ENCODE results near the gene CSTPP1.

CSTPP1 gene

DNA sequence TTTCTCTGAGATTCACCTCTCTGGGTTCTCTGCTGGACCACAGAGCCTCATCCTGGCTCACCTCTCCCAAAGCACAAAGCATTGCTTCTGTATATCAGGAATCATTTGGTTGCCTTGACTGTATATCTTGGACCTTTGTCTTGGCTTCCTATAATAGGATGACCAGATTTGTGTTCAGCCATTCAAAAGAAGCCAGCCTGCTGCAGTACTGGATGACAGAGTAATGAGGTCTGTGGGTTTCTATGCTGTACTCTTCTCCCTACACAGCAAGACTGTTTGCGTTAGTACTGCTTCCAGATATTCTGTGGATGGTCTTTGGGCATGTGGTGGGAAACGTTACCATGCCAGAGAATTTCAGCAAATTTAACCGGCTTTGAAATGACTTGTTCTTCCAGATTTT lies 200.4 kb downstream of the CSTPP1 start:
- no peak for DNase-seq (ENCODE audit: low read depth)

DNA sequence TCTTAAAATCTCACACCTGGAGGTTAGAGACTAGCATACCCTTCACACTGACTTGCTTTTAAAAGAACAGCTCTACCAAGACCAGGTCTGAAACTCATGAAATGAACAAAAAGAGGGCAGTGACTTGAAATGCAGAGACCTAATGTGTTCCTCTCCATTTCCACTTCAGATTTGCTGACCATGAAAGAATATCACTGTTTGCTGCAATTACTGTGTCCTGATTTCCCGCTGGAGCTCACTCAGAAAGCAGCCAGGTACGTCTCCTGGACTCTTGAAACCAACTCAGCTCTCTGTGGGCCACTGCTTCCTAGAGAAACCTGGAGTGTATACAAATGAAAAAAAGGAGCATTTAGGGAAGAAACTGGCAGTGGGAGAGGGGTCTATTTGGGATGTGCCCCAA lies 200.9 kb downstream of the CSTPP1 start:
- no peak for DNase-seq (ENCODE audit: low read depth)

DNA sequence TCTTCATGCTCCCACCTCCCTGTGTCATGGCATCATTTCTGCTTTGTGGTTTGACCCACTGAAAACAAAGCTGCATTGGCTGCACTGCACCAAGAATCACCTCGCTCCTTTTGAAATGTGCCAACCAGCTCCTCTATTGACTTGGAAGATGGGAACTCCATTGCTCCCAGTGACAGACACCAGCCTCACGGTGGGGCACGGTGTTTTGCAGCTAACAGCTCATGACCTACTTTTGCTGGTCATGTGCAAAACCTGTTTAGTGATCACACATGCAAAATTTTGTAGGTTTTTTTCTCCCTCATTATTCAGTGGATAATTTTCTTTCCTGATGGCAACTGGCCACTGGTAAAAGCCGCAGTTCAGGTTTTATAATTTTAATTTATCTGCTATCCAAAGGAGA lies 203.3 kb downstream of the CSTPP1 start:
- no peak for DNase-seq (ENCODE audit: low read depth)

DNA sequence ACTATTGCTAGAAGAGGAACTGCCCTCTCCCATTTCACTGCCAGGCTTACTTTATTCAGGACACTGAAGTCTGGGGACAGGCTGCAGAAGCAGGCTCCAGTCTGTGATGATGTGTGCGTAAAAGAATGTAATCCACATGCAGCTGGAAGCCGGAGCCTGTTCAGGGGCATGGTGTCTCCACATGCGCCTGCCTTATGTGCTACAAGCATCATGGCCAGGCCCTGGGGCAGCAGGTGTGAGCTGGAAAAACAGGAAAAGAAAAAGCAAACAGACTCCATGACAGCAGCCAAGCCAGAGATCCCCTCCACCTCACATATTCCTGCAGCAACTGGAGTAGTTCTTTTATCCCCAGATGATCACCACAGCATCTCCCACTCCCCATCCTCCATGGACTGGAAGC lies 206.8 kb downstream of the CSTPP1 start:
- no peak for DNase-seq (ENCODE audit: low read depth)

DNA sequence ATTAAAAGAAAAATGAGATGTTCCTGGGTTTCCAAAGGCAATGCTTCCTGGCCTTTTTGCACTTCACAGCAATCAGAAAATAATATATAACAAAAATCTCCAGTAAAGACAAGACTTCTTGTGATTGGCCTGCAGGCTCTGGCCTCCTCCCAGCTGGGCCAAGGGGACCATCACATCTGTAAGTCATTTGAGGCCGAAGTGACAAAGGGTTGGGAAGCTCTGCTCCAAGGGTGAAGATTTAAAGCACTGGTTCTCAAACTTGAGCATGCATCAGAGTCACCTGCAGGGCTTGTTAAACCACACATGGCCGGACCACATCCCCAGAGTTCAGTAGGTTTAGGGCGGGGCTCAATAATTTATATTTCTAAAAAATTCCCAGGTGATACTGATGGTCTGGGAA lies 208.0 kb downstream of the CSTPP1 start:
- no peak for DNase-seq (ENCODE audit: low read depth)

DNA sequence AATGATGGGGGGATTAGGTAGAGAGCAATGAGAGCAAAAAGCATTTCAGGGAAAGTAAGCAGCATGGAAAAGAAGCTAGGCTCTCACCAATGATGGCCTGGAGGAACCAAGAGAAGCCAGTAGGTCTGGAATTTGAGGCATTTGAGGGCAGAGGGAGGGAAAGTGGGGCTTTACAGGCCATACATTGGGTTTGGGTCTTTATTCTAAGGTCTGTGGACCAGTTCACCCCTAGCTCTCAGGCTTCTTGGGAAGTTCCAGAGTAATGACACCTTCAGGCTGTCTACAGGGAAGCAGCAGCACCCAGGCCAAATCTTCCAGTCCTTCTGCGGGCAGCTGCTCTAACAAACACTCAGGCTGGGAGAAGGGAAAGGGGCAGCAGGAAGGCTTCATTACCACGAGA lies 210.7 kb downstream of the CSTPP1 start:
- no peak for DNase-seq (ENCODE audit: low read depth)

DNA sequence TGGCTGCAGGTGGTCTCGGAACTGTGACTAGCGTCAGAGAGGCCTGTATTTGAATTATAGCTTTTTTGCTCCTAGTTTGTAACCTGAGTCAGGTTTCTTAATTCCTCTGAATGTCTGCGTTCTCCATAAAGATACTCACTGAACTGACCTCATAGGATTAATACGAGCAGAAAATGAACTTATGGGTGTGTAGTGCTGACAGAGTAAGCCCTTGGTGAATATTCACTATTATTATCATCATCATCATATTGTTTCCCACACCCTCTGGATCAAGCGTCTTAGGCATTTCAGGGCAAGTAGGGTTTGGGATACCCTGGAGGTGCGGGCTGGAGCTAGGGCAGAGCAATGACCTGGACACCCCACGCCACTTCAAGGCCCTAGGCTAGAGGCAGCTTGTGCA lies 211.1 kb downstream of the CSTPP1 start:
- no peak for DNase-seq (ENCODE audit: low read depth)

DNA sequence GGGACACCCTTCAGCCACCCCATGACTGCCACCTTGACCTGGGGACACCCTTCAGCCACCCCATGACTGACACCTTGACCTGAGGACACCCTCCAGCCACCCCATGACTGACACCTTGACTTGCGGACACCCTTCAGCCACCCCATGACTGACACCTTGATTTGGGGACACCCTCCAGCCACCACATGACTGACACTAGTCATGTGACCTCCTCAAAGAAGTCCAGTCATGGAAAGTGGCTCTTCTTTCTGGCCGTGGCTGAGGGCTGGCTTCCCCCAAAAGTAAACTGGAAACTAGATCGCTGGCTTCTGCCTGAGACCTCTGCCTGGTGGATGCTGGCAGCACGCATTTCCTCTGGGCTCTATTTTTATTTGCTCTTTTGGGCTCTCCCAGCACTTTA lies 211.7 kb downstream of the CSTPP1 start:
- DNase-seq (ENCODE audit: low read depth) = no peak

DNA sequence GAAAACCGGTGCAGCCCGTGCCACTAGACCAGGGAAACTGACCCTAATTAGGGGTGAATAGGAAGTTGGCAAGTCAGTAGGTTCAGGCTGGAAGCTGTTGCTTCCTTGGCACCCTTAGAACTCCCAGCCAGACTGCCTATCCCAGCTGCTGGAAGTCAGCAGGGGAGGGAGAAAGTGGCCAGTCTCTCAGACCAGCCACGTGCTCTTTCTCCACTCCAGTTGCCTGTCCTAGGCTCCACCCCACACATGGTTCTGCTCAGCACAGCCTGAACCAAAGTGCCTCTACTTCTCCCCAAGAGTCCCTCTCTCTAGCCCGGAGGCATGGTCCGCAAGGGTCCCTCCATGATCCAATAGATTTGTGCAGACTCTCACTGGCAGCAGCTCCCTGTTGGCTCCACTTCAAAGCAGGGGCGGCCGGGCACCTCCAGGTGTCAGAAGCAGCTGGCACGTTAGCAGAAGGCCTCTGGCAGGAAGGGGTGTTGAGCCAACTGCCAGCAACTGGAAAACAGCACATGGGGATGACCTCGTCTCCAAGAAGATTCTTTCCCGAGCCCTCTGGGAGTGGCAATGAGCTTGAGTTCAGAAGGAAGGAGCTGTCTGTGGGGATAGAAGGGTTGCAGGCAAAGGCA lies 212.5 kb downstream of the CSTPP1 start:
- DNase-seq (ENCODE audit: low read depth) = no peak

DNA sequence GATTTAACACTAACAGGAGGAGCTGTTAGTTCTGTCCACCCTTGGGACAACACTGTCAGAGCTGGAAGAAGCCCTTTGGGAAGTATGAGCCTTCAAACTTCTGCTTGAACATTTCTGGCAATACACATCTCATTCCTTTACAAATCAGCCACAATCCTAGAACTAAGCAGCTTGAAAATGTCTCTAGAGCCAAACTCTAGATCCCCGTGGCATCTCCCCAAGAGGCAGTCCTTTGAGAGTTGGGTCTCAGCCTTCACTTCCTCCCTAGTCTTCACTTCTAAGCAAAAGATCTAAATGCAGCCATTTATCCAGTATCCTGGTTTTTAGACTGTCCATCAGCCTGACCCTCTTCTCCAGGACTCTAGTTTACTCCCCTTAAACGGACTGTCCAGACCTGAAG lies 213.2 kb downstream of the CSTPP1 start:
- DNase-seq (ENCODE audit: low read depth) = no peak

DNA sequence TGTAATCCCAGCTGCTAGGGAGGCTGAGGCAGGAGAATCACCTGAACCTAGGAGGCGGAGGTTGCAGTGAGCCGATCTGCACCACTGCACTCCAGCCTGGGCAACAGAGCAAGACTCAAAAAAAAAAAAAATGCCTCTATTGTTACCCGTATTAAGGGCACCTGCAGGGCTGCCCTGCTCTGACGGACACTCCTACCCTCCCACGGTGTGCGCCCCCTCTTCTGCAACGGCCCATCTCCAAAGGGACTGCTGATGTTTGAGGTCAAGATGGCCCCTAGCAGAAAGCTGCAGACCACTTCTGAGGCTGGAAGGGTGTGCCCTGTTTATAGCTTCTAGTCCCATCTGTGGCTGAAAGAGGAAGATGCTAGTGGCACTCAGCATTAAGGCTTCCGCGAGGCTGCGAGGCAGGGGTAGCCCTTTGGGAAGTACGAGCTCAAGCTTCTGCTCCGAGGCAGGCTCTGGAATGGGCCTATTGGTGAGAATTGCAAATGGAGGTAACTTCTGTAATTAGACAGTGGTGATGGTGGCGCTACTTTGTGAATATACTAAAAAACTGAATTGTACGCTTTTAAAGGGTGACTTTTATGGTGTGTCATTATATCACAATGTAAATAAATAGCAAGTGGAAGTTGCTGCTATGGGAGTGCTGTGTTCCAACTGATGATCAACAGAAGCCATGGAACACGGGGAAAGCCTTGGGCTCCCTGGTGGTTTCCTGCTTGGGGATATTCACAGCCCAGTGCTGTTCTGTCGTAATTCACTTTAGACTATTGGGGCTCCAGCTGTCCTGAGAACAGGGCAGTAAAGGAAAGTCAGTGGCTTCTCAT lies 215.8 kb downstream of the CSTPP1 start:
- DNase-seq (ENCODE audit: low read depth) = no peak

DNA sequence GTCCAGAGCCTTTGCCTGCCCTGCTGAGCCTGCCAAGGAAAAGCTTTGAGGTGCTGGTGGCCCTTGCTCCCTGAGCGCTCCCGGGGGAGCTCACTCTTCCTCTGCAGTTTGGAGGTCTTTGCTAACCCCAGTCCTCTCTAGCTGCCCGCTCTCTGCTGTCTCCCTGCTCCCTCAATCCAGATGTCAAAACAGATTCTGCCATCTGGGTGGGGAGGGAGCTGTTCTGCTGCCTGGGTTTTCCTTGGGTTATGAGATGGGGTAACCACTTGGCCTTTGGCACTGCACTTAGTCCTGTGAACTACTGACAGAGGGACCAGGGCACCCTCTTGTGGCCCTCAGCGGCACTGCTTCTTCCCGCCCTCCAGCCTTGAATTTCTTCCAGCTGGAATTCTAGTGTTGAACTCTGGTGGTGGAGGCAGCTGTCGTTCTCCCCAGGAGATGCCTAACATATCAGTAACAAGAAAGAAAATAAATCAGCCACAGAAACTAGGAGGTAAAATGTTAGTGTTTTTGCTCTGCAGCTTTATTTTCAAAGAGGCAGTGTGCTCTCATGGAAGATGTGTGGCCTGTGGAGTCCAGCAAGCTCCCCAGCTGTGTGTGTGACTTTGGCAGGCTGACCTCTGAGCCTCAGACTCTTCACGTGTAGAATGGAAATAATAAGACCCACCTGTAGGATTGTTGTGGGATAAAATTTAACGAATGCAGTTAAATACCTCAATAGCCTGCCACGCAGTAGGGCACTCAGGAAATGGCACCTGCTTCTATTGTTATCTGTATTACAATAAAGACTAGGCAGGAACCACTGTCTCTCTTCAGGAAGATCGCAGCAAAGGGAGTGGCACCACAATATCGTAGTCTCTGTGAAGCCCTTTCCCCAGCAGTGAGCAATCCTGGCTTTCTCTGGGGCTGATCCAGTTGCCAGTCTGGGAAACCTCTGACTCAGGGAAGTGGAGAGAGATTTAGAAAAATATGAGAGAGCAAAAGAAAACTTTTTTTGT lies 216.7 kb downstream of the CSTPP1 start:
- peak; percentile 17 for DNase-seq (ENCODE audit: low read depth)

DNA sequence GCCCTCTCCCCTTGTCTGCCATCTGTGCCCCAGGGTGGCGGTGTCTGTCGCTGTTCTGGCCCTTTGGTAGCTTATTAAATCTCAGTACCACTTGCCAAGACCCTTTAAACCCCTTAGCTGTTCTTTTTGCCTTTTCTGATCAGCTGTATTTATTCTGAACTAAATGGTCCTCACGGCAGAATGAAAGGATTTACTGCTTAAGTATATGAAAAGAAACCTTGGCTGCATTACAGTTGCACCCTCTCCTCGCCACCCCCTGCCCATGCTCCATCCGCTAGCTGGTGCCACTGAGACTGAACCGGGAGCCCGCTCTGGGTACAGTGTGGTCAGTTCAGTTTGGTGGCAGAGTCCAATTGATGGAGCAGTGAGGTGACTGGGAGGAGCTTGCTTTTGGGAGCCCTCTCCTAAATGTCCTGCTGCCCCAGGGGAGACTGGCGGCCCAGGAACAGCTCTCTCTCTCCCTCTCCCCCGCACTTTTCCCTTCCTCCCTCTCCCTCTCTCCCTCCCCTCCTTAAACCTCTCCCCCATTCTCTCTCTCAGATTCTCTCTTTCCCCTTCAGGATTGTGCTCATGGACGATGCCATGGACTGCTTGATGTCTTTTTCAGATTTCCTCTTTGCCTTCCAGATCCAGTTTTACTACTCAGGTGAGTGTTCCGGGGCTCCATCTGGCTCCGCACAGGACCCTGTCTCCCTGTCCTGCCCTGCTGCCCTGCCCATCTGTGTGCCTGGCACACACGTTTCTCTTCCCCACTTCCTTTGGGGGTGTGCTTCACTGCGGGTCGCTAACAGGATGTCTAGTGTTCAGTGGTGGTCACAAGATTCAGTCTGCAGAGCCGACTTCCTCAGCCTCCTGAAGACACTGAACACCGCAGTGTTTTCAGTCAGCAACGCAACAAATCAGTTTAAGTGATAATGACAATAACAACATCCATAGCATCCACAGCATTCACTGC lies 218.3 kb downstream of the CSTPP1 start:
- DNase-seq (ENCODE audit: low read depth) = no peak

DNA sequence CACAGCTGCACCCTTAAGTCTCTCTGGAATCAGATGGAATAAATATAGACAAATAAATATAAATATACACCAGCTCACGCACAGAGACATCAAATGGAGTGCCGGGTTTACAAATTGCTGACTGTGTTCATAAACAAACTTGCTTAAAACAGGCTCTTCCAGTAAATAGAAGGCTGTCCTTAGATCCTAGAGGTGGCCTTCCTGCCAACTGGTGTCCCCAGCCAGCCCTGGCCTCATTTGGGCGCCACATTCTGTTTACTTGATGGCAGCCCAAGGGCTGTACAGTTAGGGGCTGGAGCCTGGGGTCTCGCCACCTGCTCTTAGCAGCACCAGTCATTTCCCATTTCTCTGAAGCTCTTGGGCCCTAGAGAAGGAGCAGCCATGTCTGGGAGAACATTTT lies 219.3 kb downstream of the CSTPP1 start:
- DNase-seq (ENCODE audit: low read depth) = no peak

DNA sequence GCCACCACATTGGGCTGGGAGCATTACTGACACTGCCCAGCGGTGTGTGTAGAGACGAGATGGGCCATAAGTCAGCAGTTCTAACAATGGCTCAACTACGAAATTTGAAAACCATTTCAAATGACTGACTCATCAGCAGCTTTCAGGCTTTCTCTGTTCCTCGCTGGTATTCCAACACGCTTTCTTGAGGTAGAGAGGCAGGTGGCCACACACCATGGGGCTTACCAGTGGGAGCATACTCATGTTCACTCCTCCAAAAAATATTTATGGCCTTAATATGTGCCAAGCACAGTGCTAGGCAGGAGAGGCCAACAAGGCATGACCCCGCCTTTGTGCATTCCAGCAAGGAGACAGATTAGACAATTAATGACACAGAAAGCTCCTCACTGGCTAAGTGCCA lies 219.8 kb downstream of the CSTPP1 start:
- no peak for DNase-seq (ENCODE audit: low read depth)

DNA sequence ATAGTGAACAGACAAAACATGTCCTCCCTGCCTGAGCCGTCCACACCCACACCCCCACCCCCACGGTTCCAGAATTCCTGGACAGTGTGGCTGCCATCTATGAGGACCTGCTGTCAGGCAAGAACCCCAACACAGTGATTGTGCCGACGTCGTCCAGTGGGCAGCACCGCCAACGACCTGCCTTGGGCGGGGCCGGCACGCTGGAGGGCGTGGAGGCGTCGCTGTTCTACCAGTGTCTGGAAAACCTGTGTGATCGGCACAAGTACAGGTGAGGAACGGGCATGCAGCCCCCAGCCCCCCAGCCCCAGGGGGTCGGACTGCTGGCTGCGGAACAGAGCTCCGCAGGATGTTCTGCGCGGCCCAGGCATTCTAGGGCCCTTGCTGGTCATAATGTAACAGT lies 220.4 kb downstream of the CSTPP1 start:
- DNase-seq (ENCODE audit: low read depth) = no peak

DNA sequence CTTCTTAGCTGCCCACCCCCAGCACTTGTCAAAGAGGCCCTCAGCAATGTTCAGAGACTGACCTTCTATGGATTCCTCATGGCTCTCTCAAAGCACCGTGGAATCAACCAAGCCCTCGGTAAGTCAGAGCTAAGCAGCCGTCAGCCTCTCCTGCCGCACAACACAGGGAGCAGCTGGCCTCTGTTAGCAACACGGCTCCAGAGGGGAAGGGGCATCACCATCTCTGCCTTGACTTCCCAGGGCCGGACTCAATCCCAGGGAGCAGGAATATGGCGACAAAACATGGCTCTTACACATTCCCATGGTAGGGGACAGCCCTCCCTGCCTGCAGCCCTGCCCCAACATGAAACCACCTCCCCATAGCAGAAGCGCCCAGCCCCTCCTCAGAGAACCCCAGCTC lies 221.2 kb downstream of the CSTPP1 start:
- no peak for DNase-seq (ENCODE audit: low read depth)

DNA sequence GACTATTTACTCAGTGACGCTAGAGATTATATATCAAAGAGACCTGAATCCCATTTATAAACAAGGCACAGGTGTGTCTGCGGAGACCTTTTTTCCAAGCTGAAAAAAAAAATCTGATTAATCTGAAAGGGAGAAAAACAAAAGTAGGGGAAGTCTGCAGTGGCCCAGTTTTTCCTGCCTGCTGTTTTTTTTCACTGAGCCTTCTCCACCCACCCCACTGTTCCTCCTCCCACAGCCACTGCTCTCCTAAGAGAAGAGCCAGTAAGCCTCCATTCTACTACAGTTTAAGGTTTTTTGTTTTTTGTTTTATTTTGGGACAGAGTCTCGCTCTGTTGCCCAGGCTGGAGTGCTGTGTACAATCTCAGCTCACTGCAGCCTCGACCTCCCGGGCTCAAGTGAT lies 221.7 kb downstream of the CSTPP1 start:
- DNase-seq (ENCODE audit: low read depth) = no peak

DNA sequence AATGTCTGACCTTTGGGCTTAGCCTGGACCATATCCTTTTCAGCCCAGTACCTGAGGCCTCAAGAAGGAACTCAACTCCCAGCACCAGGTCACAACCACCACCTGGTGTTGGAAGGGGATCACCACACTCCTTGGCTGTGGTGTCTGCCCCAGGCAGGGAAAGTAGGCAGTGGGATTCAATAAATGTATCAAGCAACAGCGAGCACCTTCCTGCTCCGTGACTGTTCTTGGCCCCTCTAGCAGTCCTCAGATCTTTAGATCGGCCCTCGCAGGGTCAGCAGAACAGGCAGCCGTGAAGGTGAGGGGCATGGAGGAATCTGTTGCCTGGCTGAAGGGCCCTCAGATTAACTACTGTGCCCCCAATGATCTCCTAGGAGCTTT lies 224.2 kb downstream of the CSTPP1 start:
- no peak for DNase-seq (ENCODE audit: low read depth)

DNA sequence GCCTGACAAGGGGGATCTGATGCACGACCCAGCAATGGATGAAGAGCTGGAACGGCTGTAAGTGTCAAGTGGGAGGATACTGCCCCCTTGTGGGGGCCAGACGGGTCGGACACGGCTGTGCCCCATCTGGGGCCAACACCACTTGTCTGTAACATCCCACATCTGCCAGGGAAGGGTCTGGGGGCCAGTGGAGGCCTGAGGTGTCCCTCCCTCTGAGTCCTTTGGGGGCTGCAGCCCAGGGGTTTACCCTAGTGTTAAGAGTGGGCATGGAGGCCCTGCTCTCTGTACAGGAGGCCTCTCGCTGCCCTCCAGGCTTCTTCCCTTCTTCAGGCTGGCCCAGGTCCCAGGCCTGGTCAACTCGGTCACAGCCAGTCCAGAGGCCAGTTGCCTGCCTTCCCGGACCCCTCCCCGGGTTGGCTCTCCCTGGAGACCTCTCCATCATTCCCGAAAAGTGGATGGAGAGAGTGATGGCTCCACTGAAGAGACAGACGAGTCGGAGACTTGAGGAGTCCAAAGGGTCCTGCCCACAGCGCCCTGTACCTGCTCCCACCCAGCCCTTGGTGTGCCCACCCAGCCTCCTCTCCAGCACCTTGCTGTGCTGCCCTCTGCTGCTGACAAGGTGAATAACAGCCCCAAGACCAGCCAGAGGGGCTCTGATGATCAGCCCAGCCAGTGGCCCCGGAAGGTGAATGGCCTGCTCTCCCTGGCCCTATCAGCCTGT lies 224.7 kb downstream of the CSTPP1 start:
- peak; percentile 46 for DNase-seq (ENCODE audit: low read depth)

DNA sequence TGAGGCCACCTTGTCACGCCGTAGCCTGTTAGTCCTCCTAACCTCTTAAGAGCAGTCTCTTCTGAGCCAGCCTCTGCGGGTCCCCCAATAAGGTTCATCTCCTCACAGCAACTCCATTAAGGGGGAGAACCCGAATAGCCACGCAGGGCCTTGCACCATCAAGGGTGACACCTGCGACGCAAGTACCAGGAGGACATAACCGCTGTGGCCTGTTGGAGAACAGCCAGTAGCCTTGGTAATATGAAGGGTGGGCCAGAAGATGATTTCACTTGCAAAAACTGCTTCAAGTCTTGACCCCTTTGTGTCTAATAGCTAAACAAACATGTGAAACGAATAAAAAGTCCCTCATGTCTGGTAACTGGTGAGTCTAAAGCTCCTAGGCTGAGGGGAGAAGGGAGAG lies 225.3 kb downstream of the CSTPP1 start:
- DNase-seq (ENCODE audit: low read depth) = no peak

All from activated T-cell treated with anti-CD3 and anti-CD28 coated beads for 1 hour (primary cell).